ENCODE results near the gene PTH2R. TPM values are rescaled to one million over a fixed set of nuclear protein-coding genes. Genes with fewer than 3 reads are reported as not detected.

PTH2R gene
- total and polyA plus RNA-seq, 9 of the 15 experiments (the other 6 are each of a cell fraction or from before 2014, with no cell fraction given): 2.7 to 8.8 (median 4.2) TPM

DNA sequence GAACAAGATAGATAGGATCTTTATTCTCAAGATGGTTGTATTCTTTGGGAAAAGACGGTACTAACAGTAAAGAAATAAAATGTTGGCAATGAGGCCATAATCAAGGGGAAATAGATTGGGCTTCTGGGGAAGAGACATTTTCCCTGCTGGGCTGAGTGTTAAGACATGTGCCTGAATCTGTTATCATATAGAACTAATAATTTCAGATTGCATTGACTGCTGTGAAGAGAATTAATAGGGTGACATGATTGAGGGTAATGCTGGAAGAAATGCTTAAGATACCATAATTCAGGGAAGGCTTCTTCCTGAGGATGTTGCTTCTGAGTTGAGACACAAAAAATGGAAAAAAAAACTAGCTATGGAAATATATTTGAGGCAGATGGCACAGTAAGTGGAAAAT lies 105.0 kb downstream of the PTH2R start:
- 40% methylated on average over 1 of the region's 1 CpG for WGBS (ENCODE audit: insufficient coverage, low coverage, missing lambda C conversion rate)
- no peak overlapping the region for H2AFZ ChIP-seq (ENCODE audit: low read depth, low read length)
- no peak overlapping the region for H3K4me2 ChIP-seq (ENCODE audit: insufficient read depth, low read length)
- no peaks in the 10 kb centered on the region; the same call in 1 of the 2 replicates for H3K9me3 ChIP-seq (replicated peaks; ENCODE audit: control insufficient read depth, insufficient read depth, low read depth, low read length)
- no peaks in the 10 kb centered on the region for H3K4me1 ChIP-seq (replicated peaks in 1 of 2; ENCODE audit: control insufficient read depth in 2 of 2, insufficient read depth in 2 of 2, low read length in 2 of 2)
- POLR2A ChIA-PET: interaction anchor here (0.8 kb wide), 2 partner anchors 10 to 20 kb away, joined by 3 to 6 read pairs; no protein-coding TSS in a partner anchor
- in situ Hi-C loops (cut with MboI) (no loop called here), intact Hi-C loops (cut with micrococcal nuclease) (no loop called here)
- CTCF ChIA-PET (ENCODE audit: low intra/inter-chr PET ratio): no interaction called here
- TF ChIP-seq CBX8 (IDR thresholded peaks at IDR 0.05; ENCODE audit: borderline replicate concordance, extremely low read depth, low read depth, low read length, poor library complexity, severe bottlenecking): no peak
- TF ChIP-seq, protein P1, sequence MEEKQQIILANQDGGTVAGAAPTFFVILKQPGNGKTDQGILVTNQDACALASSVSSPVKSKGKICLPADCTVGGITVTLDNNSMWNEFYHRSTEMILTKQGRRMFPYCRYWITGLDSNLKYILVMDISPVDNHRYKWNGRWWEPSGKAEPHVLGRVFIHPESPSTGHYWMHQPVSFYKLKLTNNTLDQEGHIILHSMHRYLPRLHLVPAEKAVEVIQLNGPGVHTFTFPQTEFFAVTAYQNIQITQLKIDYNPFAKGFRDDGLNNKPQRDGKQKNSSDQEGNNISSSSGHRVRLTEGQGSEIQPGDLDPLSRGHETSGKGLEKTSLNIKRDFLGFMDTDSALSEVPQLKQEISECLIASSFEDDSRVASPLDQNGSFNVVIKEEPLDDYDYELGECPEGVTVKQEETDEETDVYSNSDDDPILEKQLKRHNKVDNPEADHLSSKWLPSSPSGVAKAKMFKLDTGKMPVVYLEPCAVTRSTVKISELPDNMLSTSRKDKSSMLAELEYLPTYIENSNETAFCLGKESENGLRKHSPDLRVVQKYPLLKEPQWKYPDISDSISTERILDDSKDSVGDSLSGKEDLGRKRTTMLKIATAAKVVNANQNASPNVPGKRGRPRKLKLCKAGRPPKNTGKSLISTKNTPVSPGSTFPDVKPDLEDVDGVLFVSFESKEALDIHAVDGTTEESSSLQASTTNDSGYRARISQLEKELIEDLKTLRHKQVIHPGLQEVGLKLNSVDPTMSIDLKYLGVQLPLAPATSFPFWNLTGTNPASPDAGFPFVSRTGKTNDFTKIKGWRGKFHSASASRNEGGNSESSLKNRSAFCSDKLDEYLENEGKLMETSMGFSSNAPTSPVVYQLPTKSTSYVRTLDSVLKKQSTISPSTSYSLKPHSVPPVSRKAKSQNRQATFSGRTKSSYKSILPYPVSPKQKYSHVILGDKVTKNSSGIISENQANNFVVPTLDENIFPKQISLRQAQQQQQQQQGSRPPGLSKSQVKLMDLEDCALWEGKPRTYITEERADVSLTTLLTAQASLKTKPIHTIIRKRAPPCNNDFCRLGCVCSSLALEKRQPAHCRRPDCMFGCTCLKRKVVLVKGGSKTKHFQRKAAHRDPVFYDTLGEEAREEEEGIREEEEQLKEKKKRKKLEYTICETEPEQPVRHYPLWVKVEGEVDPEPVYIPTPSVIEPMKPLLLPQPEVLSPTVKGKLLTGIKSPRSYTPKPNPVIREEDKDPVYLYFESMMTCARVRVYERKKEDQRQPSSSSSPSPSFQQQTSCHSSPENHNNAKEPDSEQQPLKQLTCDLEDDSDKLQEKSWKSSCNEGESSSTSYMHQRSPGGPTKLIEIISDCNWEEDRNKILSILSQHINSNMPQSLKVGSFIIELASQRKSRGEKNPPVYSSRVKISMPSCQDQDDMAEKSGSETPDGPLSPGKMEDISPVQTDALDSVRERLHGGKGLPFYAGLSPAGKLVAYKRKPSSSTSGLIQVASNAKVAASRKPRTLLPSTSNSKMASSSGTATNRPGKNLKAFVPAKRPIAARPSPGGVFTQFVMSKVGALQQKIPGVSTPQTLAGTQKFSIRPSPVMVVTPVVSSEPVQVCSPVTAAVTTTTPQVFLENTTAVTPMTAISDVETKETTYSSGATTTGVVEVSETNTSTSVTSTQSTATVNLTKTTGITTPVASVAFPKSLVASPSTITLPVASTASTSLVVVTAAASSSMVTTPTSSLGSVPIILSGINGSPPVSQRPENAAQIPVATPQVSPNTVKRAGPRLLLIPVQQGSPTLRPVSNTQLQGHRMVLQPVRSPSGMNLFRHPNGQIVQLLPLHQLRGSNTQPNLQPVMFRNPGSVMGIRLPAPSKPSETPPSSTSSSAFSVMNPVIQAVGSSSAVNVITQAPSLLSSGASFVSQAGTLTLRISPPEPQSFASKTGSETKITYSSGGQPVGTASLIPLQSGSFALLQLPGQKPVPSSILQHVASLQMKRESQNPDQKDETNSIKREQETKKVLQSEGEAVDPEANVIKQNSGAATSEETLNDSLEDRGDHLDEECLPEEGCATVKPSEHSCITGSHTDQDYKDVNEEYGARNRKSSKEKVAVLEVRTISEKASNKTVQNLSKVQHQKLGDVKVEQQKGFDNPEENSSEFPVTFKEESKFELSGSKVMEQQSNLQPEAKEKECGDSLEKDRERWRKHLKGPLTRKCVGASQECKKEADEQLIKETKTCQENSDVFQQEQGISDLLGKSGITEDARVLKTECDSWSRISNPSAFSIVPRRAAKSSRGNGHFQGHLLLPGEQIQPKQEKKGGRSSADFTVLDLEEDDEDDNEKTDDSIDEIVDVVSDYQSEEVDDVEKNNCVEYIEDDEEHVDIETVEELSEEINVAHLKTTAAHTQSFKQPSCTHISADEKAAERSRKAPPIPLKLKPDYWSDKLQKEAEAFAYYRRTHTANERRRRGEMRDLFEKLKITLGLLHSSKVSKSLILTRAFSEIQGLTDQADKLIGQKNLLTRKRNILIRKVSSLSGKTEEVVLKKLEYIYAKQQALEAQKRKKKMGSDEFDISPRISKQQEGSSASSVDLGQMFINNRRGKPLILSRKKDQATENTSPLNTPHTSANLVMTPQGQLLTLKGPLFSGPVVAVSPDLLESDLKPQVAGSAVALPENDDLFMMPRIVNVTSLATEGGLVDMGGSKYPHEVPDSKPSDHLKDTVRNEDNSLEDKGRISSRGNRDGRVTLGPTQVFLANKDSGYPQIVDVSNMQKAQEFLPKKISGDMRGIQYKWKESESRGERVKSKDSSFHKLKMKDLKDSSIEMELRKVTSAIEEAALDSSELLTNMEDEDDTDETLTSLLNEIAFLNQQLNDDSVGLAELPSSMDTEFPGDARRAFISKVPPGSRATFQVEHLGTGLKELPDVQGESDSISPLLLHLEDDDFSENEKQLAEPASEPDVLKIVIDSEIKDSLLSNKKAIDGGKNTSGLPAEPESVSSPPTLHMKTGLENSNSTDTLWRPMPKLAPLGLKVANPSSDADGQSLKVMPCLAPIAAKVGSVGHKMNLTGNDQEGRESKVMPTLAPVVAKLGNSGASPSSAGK (IDR thresholded peaks at IDR 0.05): no peak
- TF ChIP-seq KDM4B (IDR thresholded peaks at IDR 0.05; ENCODE audit: borderline replicate concordance in 2 of 2, low read depth in 1 of 2): no peak
- TF ChIP-seq ZFPM2 (CRISPR knock-in tag; IDR thresholded peaks at IDR 0.05): no peak
- no peaks in the 10 kb centered on the region for H3K9me1 ChIP-seq (ENCODE audit: control insufficient read depth, insufficient read depth, low read length)
- H3K4me3 ChIP-seq: no peak overlapping the region
- H4K20me1 ChIP-seq (replicated peaks; ENCODE audit: control insufficient read depth, insufficient read depth, low read length): no peaks in the 10 kb centered on the region
- FAIRE-seq (no peak), DNase-seq (ENCODE audit: extremely low read depth in 1 of 4, low spot score in 3 of 4) (no peak), ATAC-seq (no peak)
- H3K27ac ChIP-seq (ENCODE audit: extremely low read depth, low read depth, low read length): no peak overlapping the region
- no peaks in the 10 kb centered on the region for H3K27me3 ChIP-seq (ENCODE audit: control insufficient read depth in 2 of 2, insufficient read depth in 2 of 2, low read length in 2 of 2)
- H3K36me3 ChIP-seq (ENCODE audit: control insufficient read depth, insufficient read depth, low read length): no peaks in the 10 kb centered on the region; the same call in 2 of the 3 replicates
- H3K79me2 ChIP-seq (ENCODE audit: control insufficient read depth, insufficient read depth, low read length): no peaks in the 10 kb centered on the region
- H3K9ac ChIP-seq (ENCODE audit: insufficient read depth in 1 of 2, low read depth in 2 of 2, low read length in 2 of 2): no peak overlapping the region
- no TSS peak for BruUV-seq (replicated peaks)
